HG03097 (cell line): ENCODE measurements around the gene SLC8A1.

ENCODE experiments used
- ATAC-seq: cut with Tn5 transposase; IDR thresholded peaks from one replicate; pipeline ENCODE4 v1.9.1; 2021; ENCODE audit not compliant: unreplicated experiment, low FRiP score

Gene SLC8A1

GRCh38 chr2:40363231-40363630 lies 88.7 kb downstream of the SLC8A1 start:
- no peak for ATAC-seq

- ATAC-seq, result no peak
Measured at GRCh38 chr2:40361478-40361877, 90.4 kb downstream of the SLC8A1 start.

- no peak for ATAC-seq
Measured at GRCh38 chr2:40360652-40361051, 91.2 kb downstream of the SLC8A1 start.

- ATAC-seq, result no peak
Measured at GRCh38 chr2:40359811-40360210, 92.1 kb downstream of the SLC8A1 start.

- no peak for ATAC-seq
Measured at GRCh38 chr2:40358783-40359182, 93.1 kb downstream of the SLC8A1 start.

GRCh38 chr2:40357667-40358066 lies 94.2 kb downstream of the SLC8A1 start:
- no peak for ATAC-seq

- ATAC-seq, result no peak
Measured at GRCh38 chr2:40355451-40355850, 96.4 kb downstream of the SLC8A1 start.

- ATAC-seq, result no peak
Measured at GRCh38 chr2:40353231-40353630, 98.7 kb downstream of the SLC8A1 start.

GRCh38 chr2:40352703-40353099 lies 99.2 kb downstream of the SLC8A1 start:
- ATAC-seq, result no peak

- ATAC-seq, result no peak
Measured at GRCh38 chr2:40352041-40352702, 99.7 kb downstream of the SLC8A1 start.

GRCh38 chr2:40348665-40349064 lies 103.2 kb downstream of the SLC8A1 start:
- ATAC-seq, result no peak

- no peak for ATAC-seq
Measured at GRCh38 chr2:40348038-40348437, 103.9 kb downstream of the SLC8A1 start.

GRCh38 chr2:40346535-40347354 lies 105.1 kb downstream of the SLC8A1 start:
- ATAC-seq, result no peak

- no peak for ATAC-seq
Measured at GRCh38 chr2:40344364-40344763, 107.5 kb downstream of the SLC8A1 start.

- no peak for ATAC-seq
Measured at GRCh38 chr2:40343902-40344301, 108.0 kb downstream of the SLC8A1 start.

GRCh38 chr2:40341198-40341597 lies 110.7 kb downstream of the SLC8A1 start:
- no peak for ATAC-seq

GRCh38 chr2:40339026-40339425 lies 112.9 kb downstream of the SLC8A1 start:
- ATAC-seq, result no peak

GRCh38 chr2:40332191-40332826 lies 119.6 kb downstream of the SLC8A1 start:
- ATAC-seq, result no peak

GRCh38 chr2:40330096-40330495 lies 121.8 kb downstream of the SLC8A1 start:
- no peak for ATAC-seq

- no peak for ATAC-seq
Measured at GRCh38 chr2:40329739-40330030, 122.2 kb downstream of the SLC8A1 start.

GRCh38 chr2:40325116-40325515 lies 126.8 kb downstream of the SLC8A1 start:
- ATAC-seq, result no peak

GRCh38 chr2:40324656-40325055 lies 127.2 kb downstream of the SLC8A1 start:
- no peak for ATAC-seq
